Neural cell (in vitro differentiated cells): ENCODE data around the gene GDF9.
A peak's percentile ranks its signal among the peaks of the same experiment; 100 is the strongest.

Experiments used
- POLR2AphosphoS5 ChIP-seq: IDR thresholded peaks from 2 replicates; pipeline ENCODE4 v1.6.1; 2012
- TF ChIP-seq, protein P1 (sequence below): fragments of 450-650 bp; IDR thresholded peaks from 2 replicates; pipeline ENCODE4 v1.5.1; 2014; ENCODE audit warnings: antibody characterized with exemption, mild to moderate bottlenecking, moderate library complexity; ENCODE audit not compliant: poor library complexity, severe bottlenecking
- TF ChIP-seq, protein P2 (sequence below): IDR thresholded peaks from 2 replicates; pipeline ENCODE4 v1.6.1; 2012; ENCODE audit warnings: borderline replicate concordance

DNA sequence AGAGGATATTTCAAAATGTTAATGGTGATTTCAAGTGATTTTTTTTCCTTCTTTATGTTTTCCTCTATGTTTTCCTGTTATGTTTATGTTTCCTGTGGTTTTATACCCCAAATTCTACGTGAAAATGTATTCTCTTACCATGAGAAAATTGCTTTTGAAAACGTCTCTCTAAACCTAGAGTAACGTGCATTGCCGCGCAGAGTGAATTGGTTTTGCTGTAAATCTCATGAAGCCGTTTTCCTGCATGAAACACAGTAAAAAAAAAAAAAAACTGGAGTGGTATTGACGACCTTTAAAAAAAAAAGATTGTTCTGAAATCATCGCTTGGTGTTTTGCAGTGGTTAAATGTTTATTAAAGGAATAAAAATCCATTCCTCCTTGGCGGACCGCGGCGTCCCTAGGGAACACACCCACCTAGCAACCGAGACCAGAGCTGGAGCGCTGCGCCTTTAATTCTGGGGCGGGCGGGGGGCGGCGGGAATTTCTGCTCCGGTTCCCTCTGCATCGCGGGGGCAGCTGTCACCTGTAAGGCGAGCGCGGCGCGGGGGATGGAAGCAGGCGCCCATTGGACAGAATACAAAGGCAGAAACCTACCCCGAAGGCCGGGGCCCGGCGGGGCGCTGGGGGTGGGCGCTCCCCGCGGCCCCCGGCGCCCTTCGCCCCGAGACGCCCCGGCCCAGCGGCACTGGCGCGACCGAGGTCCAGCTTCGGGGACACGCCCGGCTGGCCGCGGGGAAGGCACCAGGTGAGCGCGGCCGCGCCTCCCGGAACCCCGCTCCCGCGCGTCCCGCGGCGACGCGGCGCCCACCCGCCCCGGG, 53.3 kb downstream of the GDF9 start, which contains the start of gene SOWAHA:
- TF ChIP-seq, protein P1, sequence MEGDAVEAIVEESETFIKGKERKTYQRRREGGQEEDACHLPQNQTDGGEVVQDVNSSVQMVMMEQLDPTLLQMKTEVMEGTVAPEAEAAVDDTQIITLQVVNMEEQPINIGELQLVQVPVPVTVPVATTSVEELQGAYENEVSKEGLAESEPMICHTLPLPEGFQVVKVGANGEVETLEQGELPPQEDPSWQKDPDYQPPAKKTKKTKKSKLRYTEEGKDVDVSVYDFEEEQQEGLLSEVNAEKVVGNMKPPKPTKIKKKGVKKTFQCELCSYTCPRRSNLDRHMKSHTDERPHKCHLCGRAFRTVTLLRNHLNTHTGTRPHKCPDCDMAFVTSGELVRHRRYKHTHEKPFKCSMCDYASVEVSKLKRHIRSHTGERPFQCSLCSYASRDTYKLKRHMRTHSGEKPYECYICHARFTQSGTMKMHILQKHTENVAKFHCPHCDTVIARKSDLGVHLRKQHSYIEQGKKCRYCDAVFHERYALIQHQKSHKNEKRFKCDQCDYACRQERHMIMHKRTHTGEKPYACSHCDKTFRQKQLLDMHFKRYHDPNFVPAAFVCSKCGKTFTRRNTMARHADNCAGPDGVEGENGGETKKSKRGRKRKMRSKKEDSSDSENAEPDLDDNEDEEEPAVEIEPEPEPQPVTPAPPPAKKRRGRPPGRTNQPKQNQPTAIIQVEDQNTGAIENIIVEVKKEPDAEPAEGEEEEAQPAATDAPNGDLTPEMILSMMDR: no peak
- TF ChIP-seq, protein P2, sequence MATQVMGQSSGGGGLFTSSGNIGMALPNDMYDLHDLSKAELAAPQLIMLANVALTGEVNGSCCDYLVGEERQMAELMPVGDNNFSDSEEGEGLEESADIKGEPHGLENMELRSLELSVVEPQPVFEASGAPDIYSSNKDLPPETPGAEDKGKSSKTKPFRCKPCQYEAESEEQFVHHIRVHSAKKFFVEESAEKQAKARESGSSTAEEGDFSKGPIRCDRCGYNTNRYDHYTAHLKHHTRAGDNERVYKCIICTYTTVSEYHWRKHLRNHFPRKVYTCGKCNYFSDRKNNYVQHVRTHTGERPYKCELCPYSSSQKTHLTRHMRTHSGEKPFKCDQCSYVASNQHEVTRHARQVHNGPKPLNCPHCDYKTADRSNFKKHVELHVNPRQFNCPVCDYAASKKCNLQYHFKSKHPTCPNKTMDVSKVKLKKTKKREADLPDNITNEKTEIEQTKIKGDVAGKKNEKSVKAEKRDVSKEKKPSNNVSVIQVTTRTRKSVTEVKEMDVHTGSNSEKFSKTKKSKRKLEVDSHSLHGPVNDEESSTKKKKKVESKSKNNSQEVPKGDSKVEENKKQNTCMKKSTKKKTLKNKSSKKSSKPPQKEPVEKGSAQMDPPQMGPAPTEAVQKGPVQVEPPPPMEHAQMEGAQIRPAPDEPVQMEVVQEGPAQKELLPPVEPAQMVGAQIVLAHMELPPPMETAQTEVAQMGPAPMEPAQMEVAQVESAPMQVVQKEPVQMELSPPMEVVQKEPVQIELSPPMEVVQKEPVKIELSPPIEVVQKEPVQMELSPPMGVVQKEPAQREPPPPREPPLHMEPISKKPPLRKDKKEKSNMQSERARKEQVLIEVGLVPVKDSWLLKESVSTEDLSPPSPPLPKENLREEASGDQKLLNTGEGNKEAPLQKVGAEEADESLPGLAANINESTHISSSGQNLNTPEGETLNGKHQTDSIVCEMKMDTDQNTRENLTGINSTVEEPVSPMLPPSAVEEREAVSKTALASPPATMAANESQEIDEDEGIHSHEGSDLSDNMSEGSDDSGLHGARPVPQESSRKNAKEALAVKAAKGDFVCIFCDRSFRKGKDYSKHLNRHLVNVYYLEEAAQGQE: no peak
- peak; percentile 28 for TF ChIP-seq POLR2AphosphoS5
